Measurements from ENCODE around the gene OXNAD1. TPM values are rescaled to one million over a fixed set of nuclear protein-coding genes. Genes with fewer than 3 reads are reported as not detected.

OXNAD1 gene
- total and polyA plus RNA-seq, 4 experiments from 2014 or later: 61.7 to 84.7 (median 73.2) TPM

- no peak overlapping the region for H3K27ac Mint-ChIP-seq
Measured at GRCh38 chr3:16252988-16253387, 12.0 kb upstream of the OXNAD1 start.

DNA sequence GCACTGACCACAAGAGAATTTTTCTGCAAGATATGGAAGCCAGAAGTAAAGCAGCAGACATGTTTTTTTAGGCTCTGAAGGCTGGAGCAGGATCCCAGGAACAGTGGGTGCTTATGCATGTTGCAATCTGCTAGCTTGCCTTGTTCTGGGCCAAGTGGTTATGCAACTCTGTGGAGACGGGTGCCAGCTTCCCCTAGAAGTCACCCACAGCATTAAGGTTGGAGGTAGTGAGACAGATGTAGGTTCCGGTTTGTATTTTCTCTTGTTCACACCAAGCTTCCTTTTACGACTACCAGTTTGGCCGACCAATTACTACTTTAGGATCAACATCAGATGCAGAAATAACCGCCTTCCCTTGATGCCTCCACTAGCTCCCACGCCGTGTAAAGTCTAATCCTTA lies 11.4 kb upstream of the OXNAD1 start:
- H3K27me3 Mint-ChIP-seq: no peaks in the 10 kb centered on the region
- Histone ChIP-seq H3K9me3 (ENCODE audit: control insufficient read depth in 1 of 2, low read length in 2 of 2) (no peaks in the 10 kb centered on the region), H3K27ac (ENCODE audit: low read depth, low read length) (no peak overlapping the region), H3K36me3 (ENCODE audit: insufficient read depth, low read length) (no peaks in the 10 kb centered on the region), H3K4me1 (ENCODE audit: insufficient read depth, low read length) (peaks cover 3% of the 10 kb centered on the region), H3K4me3 (ENCODE audit: low read length in 2 of 2) (no peak overlapping the region), H3K27me3 (ENCODE audit: insufficient read depth, low read length) (no peaks in the 10 kb centered on the region)
- H3K9me3 Mint-ChIP-seq: no peaks in the 10 kb centered on the region
- H3K4me3 Mint-ChIP-seq: no peak overlapping the region
- ChIA-PET CTCF (ENCODE audit: partially characterized antibody) (interaction anchor here (1.6 to 3.0 kb wide), 2 partner anchors 10 to 23 kb away, joined by 4 to 15 read pairs; no protein-coding TSS in a partner anchor), POLR2A (ENCODE audit: partially characterized antibody) (interaction anchor here (1.2 kb wide), 1 partner anchor 11 kb away, joined by 3 read pairs; the partner anchor contains the start of gene OXNAD1)
- intact Hi-C loops (cut with micrococcal nuclease): no loop called here
- peaks cover 0 to 4% (median 0%) of the 10 kb centered on the region in 4 donors for H3K4me1 Mint-ChIP-seq
- DNase-seq: no peak
- peaks cover 0 to 4% of the 10 kb centered on the region in 2 donors for H3K36me3 Mint-ChIP-seq
- no peak overlapping the region for H3K27ac Mint-ChIP-seq

More at GRCh38 chr3:16252988-16253387, 12.0 kb upstream of the OXNAD1 start:
- Histone ChIP-seq H3K9me3 (ENCODE audit: control insufficient read depth in 1 of 2, low read length in 2 of 2) (no peaks in the 10 kb centered on the region), H3K4me1 (ENCODE audit: insufficient read depth, low read length) (peaks cover 3% of the 10 kb centered on the region), H3K27me3 (ENCODE audit: insufficient read depth, low read length) (no peaks in the 10 kb centered on the region), H3K36me3 (ENCODE audit: insufficient read depth, low read length) (no peaks in the 10 kb centered on the region), H3K4me3 (ENCODE audit: low read length in 2 of 2) (no peak overlapping the region), H3K27ac (ENCODE audit: low read depth, low read length) (no peak overlapping the region)
- peaks cover 0 to 1% (median 0%) of the 10 kb centered on the region in 8 donors for H3K9me3 Mint-ChIP-seq
- DNase-seq: no peak
- H3K27me3 Mint-ChIP-seq: no peaks in the 10 kb centered on the region
- ChIA-PET CTCF (ENCODE audit: partially characterized antibody) (interaction anchor here (0.6 to 3.0 kb wide), 2 partner anchors 10 to 15 kb away, joined by 6 to 15 read pairs; no protein-coding TSS in a partner anchor), POLR2A (ENCODE audit: partially characterized antibody) (interaction anchor here (1.2 kb wide), 1 partner anchor 12 kb away, joined by 3 read pairs; the partner anchor contains the start of genes DPH3 and OXNAD1)
- intact Hi-C loops (cut with micrococcal nuclease): no loop called here
- peaks cover 0 to 4% (median 2%) of the 10 kb centered on the region in 4 donors for H3K4me1 Mint-ChIP-seq
- H3K36me3 Mint-ChIP-seq: peaks cover 0 to 4% of the 10 kb centered on the region in 2 donors
- H3K4me3 Mint-ChIP-seq: no peak overlapping the region

DNA sequence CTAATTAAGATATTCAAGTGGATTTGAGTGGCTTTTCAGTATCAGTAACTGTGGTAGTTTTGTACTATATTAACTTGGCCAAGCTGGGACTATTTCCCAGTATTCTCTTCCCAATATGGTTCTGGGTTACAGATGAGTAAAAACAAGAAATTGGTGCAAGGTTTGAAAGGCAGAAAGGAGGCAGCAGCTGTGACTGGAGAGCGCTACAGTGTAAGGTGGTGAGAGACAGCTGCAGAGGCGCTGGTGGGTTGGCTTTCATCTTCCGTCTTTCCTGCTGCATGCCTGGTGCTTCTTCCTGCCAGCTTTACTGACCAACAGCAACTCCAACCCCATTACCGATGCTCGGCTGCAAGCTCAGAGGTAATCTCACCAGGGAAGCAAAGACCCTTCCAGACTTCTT lies 10.1 kb upstream of the OXNAD1 start:
- Histone ChIP-seq H3K27me3 (ENCODE audit: insufficient read depth, low read length) (no peaks in the 10 kb centered on the region), H3K4me1 (ENCODE audit: insufficient read depth, low read length) (peaks cover 3% of the 10 kb centered on the region), H3K9me3 (ENCODE audit: control insufficient read depth in 1 of 2, low read length in 2 of 2) (no peaks in the 10 kb centered on the region), H3K4me3 (ENCODE audit: low read length in 2 of 2) (no peak overlapping the region), H3K36me3 (ENCODE audit: insufficient read depth, low read length) (peaks cover 5% of the 10 kb centered on the region), H3K27ac (ENCODE audit: low read depth, low read length) (no peak overlapping the region)
- ChIA-PET POLR2A (ENCODE audit: partially characterized antibody) (interaction anchor here (1.2 kb wide), 1 partner anchor 10 kb away, joined by 3 read pairs; the partner anchor contains the start of gene OXNAD1), CTCF (ENCODE audit: partially characterized antibody) (interaction anchor here (1.6 to 3.0 kb wide), 2 partner anchors 11 to 22 kb away, joined by 4 to 15 read pairs; no protein-coding TSS in a partner anchor)
- intact Hi-C loops (cut with micrococcal nuclease): no loop called here
- Mint-ChIP-seq H3K27me3 (no peaks in the 10 kb centered on the region), H3K9me3 (no peaks in the 10 kb centered on the region), H3K4me3 (no peak overlapping the region), H3K4me1 (peaks cover 0 to 7% (median 3%) of the 10 kb centered on the region in 4 donors), H3K36me3 (peaks cover 8 to 14% of the 10 kb centered on the region in 2 donors), H3K27ac (peak overlapping the region in 1 of 7 donors; percentile 52)
- DNase-seq: no peak

GRCh38 chr3:16255326-16255725 lies 9.7 kb upstream of the OXNAD1 start:
- ChIA-PET POLR2A (ENCODE audit: partially characterized antibody) (no interaction called here), CTCF (ENCODE audit: partially characterized antibody) (interaction anchor here (1.6 to 3.0 kb wide), 2 partner anchors 12 to 22 kb away, joined by 4 to 15 read pairs; no protein-coding TSS in a partner anchor)
- peaks cover 0 to 7% (median 3%) of the 10 kb centered on the region in 4 donors for H3K4me1 Mint-ChIP-seq
- peaks cover 10 to 18% of the 10 kb centered on the region in 2 donors for H3K36me3 Mint-ChIP-seq
- H3K27me3 ChIP-seq (ENCODE audit: insufficient read depth, low read length): no peaks in the 10 kb centered on the region
- H3K4me1 ChIP-seq (ENCODE audit: insufficient read depth, low read length): peaks cover 3% of the 10 kb centered on the region
- H3K9me3 ChIP-seq (ENCODE audit: control insufficient read depth in 1 of 2, low read length in 2 of 2): no peaks in the 10 kb centered on the region
- H3K27me3 Mint-ChIP-seq: no peaks in the 10 kb centered on the region
- no peak overlapping the region for H3K27ac ChIP-seq (ENCODE audit: low read depth, low read length)
- intact Hi-C loops (cut with micrococcal nuclease): no loop called here
- no peak overlapping the region for H3K4me3 ChIP-seq (ENCODE audit: low read length in 2 of 2)
- no peaks in the 10 kb centered on the region for H3K9me3 Mint-ChIP-seq
- DNase-seq: no peak
- H3K4me3 Mint-ChIP-seq: no peak overlapping the region
- H3K36me3 ChIP-seq (ENCODE audit: insufficient read depth, low read length): peaks cover 9% of the 10 kb centered on the region
- peak overlapping the region in 1 of 7 donors; percentile 52 for H3K27ac Mint-ChIP-seq

DNA sequence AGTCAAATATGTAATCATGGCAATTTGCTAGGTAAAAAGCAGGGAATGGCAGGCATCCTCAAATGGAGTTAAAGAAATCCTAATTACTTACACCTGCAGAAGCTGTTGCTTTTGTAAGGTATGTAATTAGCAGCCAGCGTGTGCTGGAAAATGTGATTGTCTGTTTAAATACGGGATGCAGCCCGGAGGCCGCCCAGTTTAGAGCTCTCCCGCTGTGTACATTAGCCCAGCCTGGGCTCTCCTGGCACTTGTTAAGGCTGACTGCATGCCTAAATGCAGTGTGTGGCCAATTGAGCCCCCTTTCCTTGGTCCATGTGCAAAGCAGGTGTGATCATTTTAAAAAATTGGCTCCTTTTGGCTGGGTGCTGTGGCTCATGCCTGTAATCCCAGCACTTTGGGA lies 9.3 kb upstream of the OXNAD1 start:
- peaks cover 3% of the 10 kb centered on the region for H3K4me1 ChIP-seq (ENCODE audit: insufficient read depth, low read length)
- Mint-ChIP-seq H3K4me3 (no peak overlapping the region), H3K27ac (no peak overlapping the region), H3K4me1 (peaks cover 0 to 7% (median 3%) of the 10 kb centered on the region in 4 donors), H3K9me3 (no peaks in the 10 kb centered on the region), H3K36me3 (peaks cover 10 to 20% of the 10 kb centered on the region in 2 donors), H3K27me3 (no peaks in the 10 kb centered on the region)
- POLR2A ChIA-PET (ENCODE audit: partially characterized antibody): no interaction called here
- DNase-seq: no peak
- no peaks in the 10 kb centered on the region for H3K9me3 ChIP-seq (ENCODE audit: control insufficient read depth in 1 of 2, low read length in 2 of 2)
- intact Hi-C loops (cut with micrococcal nuclease): no loop called here
- CTCF ChIA-PET (ENCODE audit: partially characterized antibody): interaction anchor here (3.0 kb wide), 1 partner anchor 12 kb away, joined by 15 read pairs; no protein-coding TSS in a partner anchor
- H3K27me3 ChIP-seq (ENCODE audit: insufficient read depth, low read length): no peaks in the 10 kb centered on the region
- H3K4me3 ChIP-seq (ENCODE audit: low read length in 2 of 2): no peak overlapping the region
- H3K36me3 ChIP-seq (ENCODE audit: insufficient read depth, low read length): peaks cover 12% of the 10 kb centered on the region
- no peak overlapping the region for H3K27ac ChIP-seq (ENCODE audit: low read depth, low read length)

DNA sequence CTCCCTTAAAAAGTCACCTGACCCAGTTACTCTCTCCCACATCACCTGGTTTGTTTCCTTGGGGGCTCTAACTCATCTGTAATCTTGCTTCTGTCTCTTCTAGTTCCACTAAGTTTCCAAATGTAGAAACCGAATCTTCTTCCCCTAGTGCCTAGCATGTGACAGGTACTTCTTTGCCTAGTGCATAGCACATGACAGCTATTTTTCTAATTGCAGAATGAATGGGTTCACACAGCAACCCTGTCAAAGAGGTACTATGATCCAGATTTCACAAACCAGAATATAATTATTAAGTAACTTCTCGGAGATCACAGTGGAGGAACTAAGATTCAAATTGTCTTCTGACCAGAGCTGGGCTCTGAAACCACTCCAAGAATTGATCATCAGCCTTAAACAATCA lies 7.7 kb upstream of the OXNAD1 start:
- no peaks in the 10 kb centered on the region for H3K27me3 Mint-ChIP-seq
- Histone ChIP-seq H3K27me3 (ENCODE audit: insufficient read depth, low read length) (no peaks in the 10 kb centered on the region), H3K27ac (ENCODE audit: low read depth, low read length) (no peak overlapping the region), H3K36me3 (ENCODE audit: insufficient read depth, low read length) (peaks cover 12% of the 10 kb centered on the region), H3K4me1 (ENCODE audit: insufficient read depth, low read length) (peaks cover 3% of the 10 kb centered on the region), H3K4me3 (ENCODE audit: low read length in 2 of 2) (no peak overlapping the region), H3K9me3 (ENCODE audit: control insufficient read depth in 1 of 2, low read length in 2 of 2) (no peaks in the 10 kb centered on the region)
- H3K4me3 Mint-ChIP-seq: no peak overlapping the region
- no peak overlapping the region for H3K27ac Mint-ChIP-seq
- H3K4me1 Mint-ChIP-seq: peaks cover 0 to 7% (median 3%) of the 10 kb centered on the region in 4 donors
- intact Hi-C loops (cut with micrococcal nuclease): no loop called here
- ChIA-PET CTCF (ENCODE audit: partially characterized antibody) (no interaction called here), POLR2A (ENCODE audit: partially characterized antibody) (no interaction called here)
- no peaks in the 10 kb centered on the region for H3K9me3 Mint-ChIP-seq
- DNase-seq: no peak
- peaks cover 10 to 23% of the 10 kb centered on the region in 2 donors for H3K36me3 Mint-ChIP-seq

DNA sequence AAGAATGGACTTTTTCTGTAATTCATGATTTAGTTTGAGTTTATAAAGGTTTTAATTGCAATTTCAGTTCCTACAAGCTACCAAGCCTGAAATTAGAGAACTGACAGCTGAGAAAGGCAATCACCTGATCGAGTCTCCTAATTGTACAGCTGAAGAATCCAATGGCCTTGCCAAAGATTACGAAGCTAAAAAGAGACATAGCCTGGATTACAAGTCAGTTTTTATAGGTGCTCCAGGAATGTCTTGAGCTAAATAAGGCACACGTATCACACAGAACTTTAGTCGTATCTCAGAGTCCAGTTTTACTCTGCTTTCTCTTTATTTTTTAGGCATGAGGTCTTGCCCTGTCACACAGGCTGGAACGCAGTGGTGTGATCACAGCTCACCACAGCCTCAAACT lies 6.8 kb upstream of the OXNAD1 start:
- ChIA-PET POLR2A (ENCODE audit: partially characterized antibody) (no interaction called here), CTCF (ENCODE audit: partially characterized antibody) (interaction anchor here (1.8 kb wide), 1 partner anchor 10 kb away, joined by 6 read pairs; no protein-coding TSS in a partner anchor)

More for the DNA sequence above, 6.8 kb upstream of the OXNAD1 start:
- no peaks in the 10 kb centered on the region for H3K9me3 ChIP-seq (ENCODE audit: control insufficient read depth in 1 of 2, low read length in 2 of 2)
- H3K36me3 Mint-ChIP-seq: peaks cover 10 to 23% of the 10 kb centered on the region in 2 donors
- H3K4me1 ChIP-seq (ENCODE audit: insufficient read depth, low read length): peaks cover 3% of the 10 kb centered on the region
- H3K36me3 ChIP-seq (ENCODE audit: insufficient read depth, low read length): peaks cover 12% of the 10 kb centered on the region
- H3K4me1 Mint-ChIP-seq: peaks cover 0 to 7% (median 3%) of the 10 kb centered on the region in 4 donors
- no peak overlapping the region for H3K27ac ChIP-seq (ENCODE audit: low read depth, low read length)
- H3K4me3 Mint-ChIP-seq: no peak overlapping the region
- intact Hi-C loops (cut with micrococcal nuclease): no loop called here
- no peaks in the 10 kb centered on the region for H3K27me3 Mint-ChIP-seq
- H3K27me3 ChIP-seq (ENCODE audit: insufficient read depth, low read length): no peaks in the 10 kb centered on the region
- no peaks in the 10 kb centered on the region for H3K9me3 Mint-ChIP-seq
- H3K4me3 ChIP-seq (ENCODE audit: low read length in 2 of 2): no peak overlapping the region
- no peak for DNase-seq
- H3K27ac Mint-ChIP-seq: no peak overlapping the region
